GM12891 (cell line): ENCODE results near the gene CD151.
A peak's percentile ranks its signal among the peaks of the same experiment; 100 is the strongest.

Source experiments
- DNase-seq: peaks from one replicate; pipeline ENCODE4 v3.0.0; 2011; ENCODE audit warnings: low spot score; ENCODE audit not compliant: insufficient read length
- FAIRE-seq: peaks from 2 replicates; lab custom pipeline; 2011; peaks lifted over from hg19 to GRCh38; lab: Jason Lieb, UNC
- PAX5 ChIP-seq: IDR thresholded peaks from 2 replicates; pipeline ENCODE4 v1.6.1; 2011; ENCODE audit warnings: low read length, moderate library complexity, mild to moderate bottlenecking; ENCODE audit not compliant: insufficient read depth, severe bottlenecking
- POLR2A ChIP-seq: IDR thresholded peaks from 2 replicates; pipeline ENCODE4 v1.6.1; 2011; ENCODE audit warnings: low read depth, low read length, control low read depth
- POLR2AphosphoS5 ChIP-seq: IDR thresholded peaks from 2 replicates; pipeline ENCODE4 v1.6.1; 2011; ENCODE audit warnings: low read depth, low read length, control low read depth
- POU2F2 ChIP-seq: IDR thresholded peaks from 2 replicates; pipeline ENCODE4 v1.6.1; 2011; ENCODE audit warnings: low read depth, mild to moderate bottlenecking, control low read depth, low read length, moderate library complexity
- SPI1 ChIP-seq: IDR thresholded peaks from 2 replicates; pipeline ENCODE4 v1.6.1; 2011; ENCODE audit warnings: low read depth, low read length, control low read depth
- TAF1 ChIP-seq: IDR thresholded peaks from 2 replicates; pipeline ENCODE4 v1.6.1; 2011; ENCODE audit warnings: low read depth, low read length, control low read depth

CD151 gene

DNA sequence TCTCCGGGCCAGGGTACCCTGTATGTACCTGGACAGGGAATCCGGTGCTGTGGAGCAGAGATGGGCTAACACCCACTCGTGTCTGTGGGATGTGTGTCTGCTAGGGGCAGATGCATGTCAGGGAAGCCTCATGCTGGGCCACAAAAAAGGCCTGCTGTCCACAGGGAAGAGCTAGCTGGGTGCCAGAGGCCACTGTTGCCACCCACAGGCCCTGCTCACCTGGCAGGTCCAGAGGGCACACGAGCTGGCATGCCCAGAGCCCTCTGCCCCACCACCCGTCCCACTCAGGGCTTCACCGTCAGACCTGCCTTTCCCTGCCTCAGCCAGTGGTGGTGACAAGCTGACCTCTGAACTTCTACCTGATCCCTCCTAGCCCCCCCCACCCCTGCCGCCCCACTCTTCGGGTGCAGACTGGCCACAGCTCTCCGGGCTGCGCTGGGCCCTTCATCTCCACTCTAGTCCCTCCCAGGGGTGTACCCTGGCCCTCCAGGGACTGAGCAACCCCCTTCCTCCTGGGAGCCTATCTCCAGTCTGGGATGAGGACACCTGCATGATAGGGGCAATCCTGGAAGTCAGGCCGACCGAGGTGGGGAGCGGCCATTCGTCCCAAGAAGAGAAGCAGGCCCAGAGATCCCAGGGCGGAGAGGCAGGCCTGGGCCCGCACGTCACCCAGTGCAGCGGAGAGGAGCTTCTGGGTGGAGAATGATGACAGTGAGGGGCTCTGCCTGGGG is 36.0 kb upstream of the CD151 start:
- DNase-seq: no peak
- FAIRE-seq: no peak
- no peak for TF ChIP-seq PAX5
- TF ChIP-seq POLR2AphosphoS5: no peak
- TF ChIP-seq POU2F2: no peak
- no peak for TF ChIP-seq TAF1
- no peak; the same call in 1 of the 2 replicates for TF ChIP-seq POLR2A
- TF ChIP-seq SPI1: no peak

DNA sequence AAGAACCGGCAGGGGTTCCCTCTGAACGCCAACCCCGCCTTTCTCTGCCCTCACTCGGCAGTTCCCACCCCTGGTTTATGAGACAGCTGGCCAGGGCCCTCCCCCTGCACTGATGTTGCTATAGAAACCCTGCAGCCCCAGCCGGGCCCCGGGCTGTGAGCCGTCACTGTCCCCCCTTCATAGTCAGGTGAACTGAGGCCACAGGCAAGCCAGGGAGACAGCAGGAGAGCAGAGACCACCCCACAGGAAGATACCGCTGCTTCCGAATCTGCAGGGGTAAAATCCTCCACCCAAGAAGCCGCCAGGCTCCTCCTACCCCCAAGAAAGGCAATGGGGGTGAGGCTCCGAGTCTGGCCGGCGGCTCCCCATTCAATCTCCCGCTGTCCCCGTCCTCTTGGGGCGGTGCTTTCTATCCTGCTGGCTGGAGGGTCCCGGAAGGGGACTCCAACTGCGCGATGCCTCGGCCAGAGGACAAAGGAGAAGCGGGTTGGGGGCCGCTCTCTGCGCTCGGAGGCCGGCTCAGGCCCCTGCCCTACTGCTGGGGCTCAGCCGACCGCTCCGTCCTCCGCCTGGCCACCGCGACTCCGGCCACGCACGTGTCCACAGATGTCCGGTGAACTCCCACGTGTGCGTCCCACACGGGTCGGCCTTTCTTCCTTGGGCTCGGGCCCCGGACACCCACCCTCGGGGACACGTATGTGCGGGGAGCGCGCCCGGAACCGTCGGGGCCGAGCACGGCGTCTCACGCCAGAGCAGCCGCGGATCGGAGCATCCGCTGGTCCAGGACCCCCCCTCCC is 35.3 kb upstream of the CD151 start:
- TF ChIP-seq SPI1 (peak; percentile 31; the same call in 1 of the 2 replicates), TAF1 (0 out of 2 replicates have a peak, but pooled peaks have one; percentile 3), PAX5 (no peak)
- FAIRE-seq (peak; percentile 91), DNase-seq (peak; percentile 87)

DNA sequence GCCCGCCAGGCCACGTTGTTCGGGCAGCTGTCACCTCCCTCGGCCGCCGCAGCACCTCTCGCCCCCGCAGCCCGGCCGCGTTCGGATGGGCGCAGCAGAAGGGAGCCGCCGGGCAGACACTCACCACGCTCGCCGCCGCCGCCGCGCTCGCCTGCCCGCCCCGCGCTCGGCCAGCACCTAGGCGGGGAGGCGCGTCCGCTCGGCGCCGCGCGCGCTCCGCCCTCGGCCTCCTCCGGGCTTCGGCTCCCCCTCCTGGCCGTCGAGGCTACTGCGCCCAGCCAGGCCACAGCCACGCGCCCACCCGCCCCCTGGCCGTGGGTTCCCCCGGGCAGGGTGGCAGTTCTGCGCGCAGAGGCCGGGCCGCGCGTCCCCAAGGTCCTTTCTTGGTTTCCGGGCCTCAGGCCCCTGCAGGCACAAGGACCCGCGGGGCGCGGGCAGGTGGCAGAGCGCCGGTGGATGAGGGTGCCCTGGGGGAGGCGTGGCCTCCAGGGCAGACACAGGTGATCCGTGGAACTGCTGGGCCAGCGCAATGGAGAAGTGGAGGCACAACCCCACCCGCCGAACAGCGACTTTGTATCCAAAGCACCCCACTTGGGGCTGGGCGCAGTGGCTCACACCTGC is 34.5 kb upstream of the CD151 start, which contains the start of gene SLC25A22:
TSS of gene SLC25A22 (minus strand) at position 189 of the 621 bp plus-strand sequence. CDS start 3,275 bp downstream, outside the sequence.
- FAIRE-seq: peak; percentile 99
- TF ChIP-seq SPI1 (no peak), TAF1 (no peak), POU2F2 (no peak), POLR2A (no peak; the same call in 1 of the 2 replicates)
- peak; percentile 99 for DNase-seq

DNA sequence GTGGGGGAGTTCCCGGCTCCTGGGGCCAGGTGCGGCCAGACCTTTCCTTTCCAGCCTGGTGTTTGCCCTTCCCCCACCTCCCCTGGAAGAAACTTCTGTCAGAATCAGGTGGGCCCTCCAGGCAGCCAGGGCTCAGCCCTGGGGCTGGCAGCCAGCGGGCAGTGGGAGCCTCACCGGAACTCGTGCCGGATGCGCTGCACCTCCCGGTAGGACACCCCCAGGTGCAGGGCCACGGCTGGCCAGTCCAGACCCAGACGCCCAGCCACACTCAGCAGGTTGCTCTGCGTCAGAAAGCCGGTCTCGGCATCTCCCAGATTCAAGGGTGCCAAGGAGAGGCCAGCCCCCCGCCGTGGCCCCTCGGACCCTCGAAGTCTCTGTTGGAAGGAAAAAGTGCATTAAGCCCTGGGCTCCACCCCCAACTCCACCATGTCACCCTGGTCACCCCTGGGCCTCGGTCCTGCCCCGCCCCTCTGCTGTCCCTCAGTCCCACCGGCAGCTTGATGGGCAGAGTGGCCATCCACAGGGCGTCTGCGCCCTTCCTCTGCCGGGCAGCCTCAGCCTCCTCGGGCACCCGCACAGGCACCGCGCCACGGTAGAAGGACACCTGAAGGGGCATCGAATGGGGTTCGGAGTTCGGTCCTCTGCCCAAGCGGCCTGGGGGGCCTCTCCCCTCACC is 33.0 kb upstream of the CD151 start:
- no peak for DNase-seq
- no peak for FAIRE-seq
- no peak for TF ChIP-seq POU2F2
- no peak for TF ChIP-seq POLR2AphosphoS5
- no peak for TF ChIP-seq SPI1
- no peak for TF ChIP-seq TAF1
- TF ChIP-seq PAX5: no peak
- no peak for TF ChIP-seq POLR2A

DNA sequence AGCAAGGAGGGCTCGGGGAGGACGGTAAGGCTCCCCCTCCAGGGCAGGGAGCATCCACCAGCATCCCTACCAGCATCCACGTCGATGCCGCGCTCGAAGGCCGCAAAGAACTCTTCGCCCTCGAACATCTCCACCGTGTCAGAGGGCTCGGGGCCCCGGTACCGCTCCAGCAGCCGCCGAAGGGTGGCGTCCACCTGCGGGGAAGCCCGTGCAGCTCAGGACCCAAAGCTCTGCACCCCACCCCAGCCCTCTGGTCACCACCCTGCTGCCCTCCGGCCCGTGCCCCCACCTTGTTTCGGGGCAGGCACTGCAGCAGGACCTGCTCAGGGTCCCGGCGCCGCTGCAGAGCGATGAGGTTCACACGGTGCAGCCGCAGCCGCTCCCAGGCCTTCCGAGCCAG is 32.3 kb upstream of the CD151 start:
- no peak for TF ChIP-seq POU2F2
- TF ChIP-seq POLR2A: no peak
- no peak for TF ChIP-seq SPI1
- TF ChIP-seq POLR2AphosphoS5: no peak
- no peak for TF ChIP-seq TAF1
- TF ChIP-seq PAX5: no peak
- DNase-seq (no peak), FAIRE-seq (no peak)

DNA sequence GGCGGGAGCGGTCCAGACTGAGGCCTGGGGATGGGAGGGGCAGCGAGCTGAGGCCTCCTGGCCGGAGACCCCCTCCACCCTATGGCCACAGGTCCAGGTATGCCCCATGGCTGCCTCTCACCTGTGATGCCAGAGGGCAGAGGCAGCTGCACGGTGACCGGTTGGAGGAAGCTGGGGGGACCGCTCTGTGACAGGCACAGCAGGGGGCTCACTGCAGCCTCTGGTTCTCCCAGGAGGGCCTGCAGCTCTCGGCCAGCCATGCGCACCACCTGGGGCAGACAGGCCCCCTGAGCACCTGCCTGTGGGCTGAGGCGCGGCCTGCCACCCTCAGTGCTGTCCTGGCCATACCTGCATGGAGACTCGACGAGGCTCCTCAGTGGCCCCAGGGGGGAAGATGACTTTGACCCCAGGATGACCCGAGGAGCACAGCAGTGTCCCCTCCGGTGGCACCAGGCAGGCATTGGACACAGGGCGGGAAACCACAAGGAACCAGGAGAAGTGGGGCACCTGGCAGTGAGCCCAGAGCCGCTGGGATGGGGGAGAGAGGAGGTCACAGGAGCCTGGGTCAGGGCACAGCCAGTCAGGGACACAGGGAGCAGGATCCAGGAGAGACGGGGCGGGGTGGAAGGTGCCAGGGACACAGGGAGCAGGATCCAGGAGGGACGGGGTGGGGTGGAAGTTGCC is 31.5 kb upstream of the CD151 start:
- FAIRE-seq (no peak), DNase-seq (no peak)
- TF ChIP-seq POU2F2 (no peak), PAX5 (no peak), TAF1 (no peak), POLR2A (no peak), POLR2AphosphoS5 (no peak), SPI1 (no peak)

DNA sequence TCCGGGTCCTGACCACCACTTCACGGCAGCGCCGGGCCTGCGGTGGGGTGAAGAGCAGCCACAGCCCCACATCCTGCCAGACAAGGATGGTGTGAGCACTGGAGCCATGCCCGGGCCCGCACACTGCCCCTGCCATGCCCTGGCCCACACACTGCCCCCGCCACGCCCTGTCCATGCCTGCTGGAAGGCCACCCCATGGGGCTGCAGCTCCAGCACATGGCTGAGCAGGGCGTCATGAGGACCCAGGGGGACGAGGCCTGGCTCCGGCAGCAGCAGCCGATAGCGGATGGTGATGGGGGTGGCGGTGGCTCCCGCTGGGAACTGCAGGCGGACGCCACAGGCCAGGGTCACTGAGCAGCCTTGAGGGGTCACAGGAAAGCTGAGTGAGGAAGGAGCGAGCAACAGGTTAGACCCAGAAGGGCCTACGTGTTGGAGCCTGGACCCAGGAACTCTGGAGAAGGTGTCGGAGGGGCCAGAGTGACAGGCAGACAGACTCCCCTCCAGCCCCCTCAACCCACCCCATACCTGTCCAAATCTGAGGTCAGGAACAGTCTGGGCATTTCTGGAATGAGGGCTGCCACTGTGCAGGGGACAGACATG is 30.6 kb upstream of the CD151 start:
- DNase-seq (no peak), FAIRE-seq (no peak)
- no peak for TF ChIP-seq SPI1
- TF ChIP-seq POLR2AphosphoS5: no peak

DNA sequence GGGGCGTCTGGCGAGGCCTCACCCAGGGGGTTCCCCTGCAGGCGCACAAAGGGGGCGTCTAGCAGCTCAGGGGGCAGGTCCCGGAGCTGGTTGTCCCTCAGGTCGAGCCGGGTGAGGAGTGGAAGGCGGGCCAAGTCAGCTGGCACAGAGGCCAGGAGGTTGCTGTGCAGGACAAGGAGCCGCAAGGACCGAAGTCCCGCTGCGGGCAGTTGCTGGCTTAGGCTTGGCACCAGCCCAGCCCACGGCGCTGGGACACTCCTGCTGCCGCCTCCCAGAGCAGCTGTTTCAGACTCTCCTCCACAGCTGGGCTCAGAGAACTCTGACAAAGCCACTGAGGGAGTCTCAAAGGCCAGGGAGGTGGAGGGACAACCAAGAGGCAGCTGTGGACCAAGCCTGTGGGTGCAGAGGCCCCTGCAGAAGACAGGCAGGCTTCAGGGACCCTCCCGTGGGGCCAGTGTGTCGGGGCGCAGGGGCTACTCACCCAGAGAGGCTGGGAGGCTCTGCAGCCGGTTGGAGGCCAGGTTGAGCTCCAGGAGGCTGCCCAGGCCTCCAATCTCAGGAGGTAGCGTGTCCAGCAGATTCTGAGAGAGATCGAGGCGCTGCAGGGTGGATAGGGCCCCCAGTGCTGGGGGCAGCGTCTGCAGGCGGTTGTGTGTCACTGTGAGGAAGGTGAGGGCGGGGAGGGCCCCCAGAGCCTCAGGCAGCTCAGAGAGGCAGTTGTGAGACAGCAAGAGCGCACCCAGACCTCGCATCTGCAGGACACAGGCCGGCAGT is 29.9 kb upstream of the CD151 start:
- TF ChIP-seq PAX5 (no peak), POU2F2 (no peak), SPI1 (no peak), POLR2AphosphoS5 (no peak), POLR2A (no peak), TAF1 (no peak)
- DNase-seq (no peak), FAIRE-seq (no peak)
